Measurements from ENCODE around the gene MAGEA10.
"Not testable (repeated sequence)": the region's sequence is repeated elsewhere in the genome, so short reads cannot be mapped to it uniquely, and the experiment has no call there.

The MAGEA10 gene

GRCh38 chrX:152138388-152138784, at the start of gene MAGEA10:
MAGEA10 (minus strand) TSS chrX:152138577; CDS start chrX:152135620, 2,957 bp downstream.
- no peak for DNase-seq

GRCh38 chrX:152177497-152178269, 39.3 kb upstream of the MAGEA10 start:
- DNase-seq, result no peak

GRCh38 chrX:152177052-152177451, 38.7 kb upstream of the MAGEA10 start:
- no peak for DNase-seq

GRCh38 chrX:152175892-152176291, 37.5 kb upstream of the MAGEA10 start:
- DNase-seq, result not testable (repeated sequence)

GRCh38 chrX:152173923-152174322, 35.5 kb upstream of the MAGEA10 start:
- DNase-seq, result not testable (repeated sequence)

- DNase-seq, result no peak
Measured at GRCh38 chrX:152170621-152171020, 32.2 kb upstream of the MAGEA10 start.

GRCh38 chrX:152165033-152165743, 26.8 kb upstream of the MAGEA10 start:
- no peak for DNase-seq

GRCh38 chrX:152157042-152157441, 18.7 kb upstream of the MAGEA10 start:
- no peak for DNase-seq

GRCh38 chrX:152155766-152156310, 17.5 kb upstream of the MAGEA10 start:
- no peak for DNase-seq

- DNase-seq, result no peak
Measured at GRCh38 chrX:152154050-152154449, 15.7 kb upstream of the MAGEA10 start.

GRCh38 chrX:152151256-152151655, 12.9 kb upstream of the MAGEA10 start:
- no peak for DNase-seq

GRCh38 chrX:152149648-152150047, 11.3 kb upstream of the MAGEA10 start:
- DNase-seq, result no peak

- DNase-seq, result no peak
Measured at GRCh38 chrX:152139589-152139988, 1.2 kb upstream of the MAGEA10 start.

GRCh38 chrX:152137771-152138387, 498 bp downstream of the MAGEA10 start:
- no peak for DNase-seq

GRCh38 chrX:152136312-152136711, 2.1 kb downstream of the MAGEA10 start:
- DNase-seq, result no peak

- no peak for DNase-seq
Measured at GRCh38 chrX:152131525-152131924, 6.9 kb downstream of the MAGEA10 start.

GRCh38 chrX:152129069-152129844, 9.1 kb downstream of the MAGEA10 start:
- DNase-seq, result not testable (repeated sequence)

- no peak for DNase-seq
Measured at GRCh38 chrX:152117305-152117704, 21.1 kb downstream of the MAGEA10 start.

GRCh38 chrX:152108527-152108926, 29.9 kb downstream of the MAGEA10 start:
- no peak for DNase-seq

- DNase-seq, result no peak
Measured at GRCh38 chrX:152103866-152104265, 34.5 kb downstream of the MAGEA10 start.

GRCh38 chrX:152086141-152086540, 52.2 kb downstream of the MAGEA10 start:
- DNase-seq, result no peak
